Measurements from ENCODE around the gene LMBR1. TPM values are rescaled to one million over a fixed set of nuclear protein-coding genes. Genes with fewer than 3 reads are reported as not detected.
"Not testable (repeated sequence)": the region's sequence is repeated elsewhere in the genome, so short reads cannot be mapped to it uniquely, and the experiment has no call there.

LMBR1 gene
- total RNA-seq, 1 donor from 2014 or later, result 73.7 TPM

GRCh38 chr7:156820445-156821063 is 72.4 kb downstream of the LMBR1 start:
- peak; percentile 30 for TF ChIP-seq CTCF (IDR thresholded peaks at IDR 0.05; ENCODE audit: insufficient read depth, low read length, severe bottlenecking)
- Histone ChIP-seq H3K27me3 (ENCODE audit: control insufficient read depth, insufficient read depth, low read length) (no peaks in the 10 kb centered on the region), H3K4me3 (ENCODE audit: low read depth, low read length) (no peak overlapping the region), H3K36me3 (ENCODE audit: control insufficient read depth, insufficient read depth, low read length) (no peaks in the 10 kb centered on the region)
- FAIRE-seq (no peak), DNase-seq (ENCODE audit: low read depth) (no peak)

DNA sequence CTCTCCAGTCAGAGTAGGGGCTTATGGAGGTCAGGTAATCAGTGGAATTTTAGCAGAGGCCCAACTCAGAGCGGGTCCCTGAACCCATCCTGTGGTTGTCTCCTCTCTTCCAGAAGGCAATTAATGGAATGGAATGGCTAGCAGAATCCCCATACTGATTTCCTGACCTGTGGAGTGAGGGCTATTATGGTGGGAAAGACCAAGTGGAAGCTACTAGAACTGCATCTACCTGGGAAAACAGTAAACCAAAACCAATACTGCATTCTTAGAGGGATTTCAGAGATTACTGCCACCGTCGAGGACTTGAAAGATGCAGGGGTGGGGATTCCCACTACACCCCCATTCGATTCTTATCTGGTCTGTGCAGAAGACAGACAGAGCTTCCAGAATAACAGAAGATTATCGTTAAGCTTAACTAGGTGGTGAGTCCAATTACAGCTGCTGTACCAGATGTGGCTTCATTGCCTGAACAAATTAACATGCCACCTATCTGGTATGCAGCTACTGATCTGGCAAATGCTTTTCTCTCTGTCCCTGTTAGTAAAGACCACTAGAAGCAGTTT is 73.2 kb downstream of the LMBR1 start:
- FAIRE-seq, result no peak
- no peak for DNase-seq (ENCODE audit: low read depth)
- TF ChIP-seq CTCF (IDR thresholded peaks at IDR 0.05; ENCODE audit: insufficient read depth, low read length, severe bottlenecking), result no peak
- Histone ChIP-seq H3K4me3 (ENCODE audit: low read depth, low read length) (no peak overlapping the region), H3K36me3 (ENCODE audit: control insufficient read depth, insufficient read depth, low read length) (no peaks in the 10 kb centered on the region), H3K27me3 (ENCODE audit: control insufficient read depth, insufficient read depth, low read length) (no peaks in the 10 kb centered on the region)

GRCh38 chr7:156818133-156818532 is 74.8 kb downstream of the LMBR1 start:
- Histone ChIP-seq H3K36me3 (ENCODE audit: control insufficient read depth, insufficient read depth, low read length) (no peaks in the 10 kb centered on the region), H3K27me3 (ENCODE audit: control insufficient read depth, insufficient read depth, low read length) (no peaks in the 10 kb centered on the region), H3K4me3 (ENCODE audit: low read depth, low read length) (no peak overlapping the region)
- FAIRE-seq (no peak), DNase-seq (ENCODE audit: low read depth) (no peak)
- no peak for TF ChIP-seq CTCF (IDR thresholded peaks at IDR 0.05; ENCODE audit: insufficient read depth, low read length, severe bottlenecking)

- no peak overlapping the region for H3K4me3 ChIP-seq (ENCODE audit: low read depth, low read length)
- TF ChIP-seq CTCF (IDR thresholded peaks at IDR 0.05; ENCODE audit: insufficient read depth, low read length, severe bottlenecking), result no peak
- H3K36me3 ChIP-seq (ENCODE audit: control insufficient read depth, insufficient read depth, low read length), result no peaks in the 10 kb centered on the region
- DNase-seq (ENCODE audit: low read depth), result peak; percentile 29
- H3K27me3 ChIP-seq (ENCODE audit: control insufficient read depth, insufficient read depth, low read length), result no peaks in the 10 kb centered on the region
- no peak for FAIRE-seq
Measured at GRCh38 chr7:156816943-156817572, 75.9 kb downstream of the LMBR1 start.

GRCh38 chr7:156811706-156812105 is 81.3 kb downstream of the LMBR1 start:
- Histone ChIP-seq H3K4me3 (ENCODE audit: low read depth, low read length) (no peak overlapping the region), H3K27me3 (ENCODE audit: control insufficient read depth, insufficient read depth, low read length) (no peaks in the 10 kb centered on the region), H3K36me3 (ENCODE audit: control insufficient read depth, insufficient read depth, low read length) (peaks cover 1% of the 10 kb centered on the region)
- FAIRE-seq (no peak), DNase-seq (ENCODE audit: low read depth) (no peak)
- no peak for TF ChIP-seq CTCF (IDR thresholded peaks at IDR 0.05; ENCODE audit: insufficient read depth, low read length, severe bottlenecking)

- H3K27me3 ChIP-seq (ENCODE audit: control insufficient read depth, insufficient read depth, low read length); FAIRE-seq; H3K4me3 ChIP-seq (ENCODE audit: low read depth, low read length); DNase-seq (ENCODE audit: low read depth); H3K36me3 ChIP-seq (ENCODE audit: control insufficient read depth, insufficient read depth, low read length): not testable (repeated sequence)
Measured at GRCh38 chr7:156803656-156804055, 89.3 kb downstream of the LMBR1 start.

Measured in bronchial epithelial cell (primary cell).